ENCODE measurements around the gene PKP4.
"Not testable (repeated sequence)": the region's sequence is repeated elsewhere in the genome, so short reads cannot be mapped to it uniquely, and the experiment has no call there.

Gene PKP4

GRCh38 chr2:158473719-158474392 is 17.1 kb downstream of the PKP4 start:
- H3K27me3 ChIP-seq (ENCODE audit: control insufficient read depth, insufficient read depth, low read length), result no peaks in the 10 kb centered on the region
- peaks cover 9% of the 10 kb centered on the region for H3K4me1 ChIP-seq (ENCODE audit: control insufficient read depth, insufficient read depth, low read length)
- 0 out of 2 replicates have a peak, but pooled peaks cover 2% of the 10 kb centered on the region for H3K9me3 ChIP-seq (ENCODE audit: control insufficient read depth, insufficient read depth, low read depth, low read length)
- 0 out of 2 replicates have a peak, but pooled peaks cover 5% of the 10 kb centered on the region for H3K36me3 ChIP-seq (ENCODE audit: control insufficient read depth, insufficient read depth, low read length)
- no peak overlapping the region for H3K9ac ChIP-seq (ENCODE audit: low read length)
- no peak overlapping the region for H3K27ac ChIP-seq (ENCODE audit: low read depth, low read length)
- H3K4me3 ChIP-seq (ENCODE audit: low read depth, low read length), result no peak overlapping the region

- H3K4me1 ChIP-seq (ENCODE audit: control insufficient read depth, insufficient read depth, low read length); H3K27ac ChIP-seq (ENCODE audit: low read depth, low read length); H3K9me3 ChIP-seq (ENCODE audit: control insufficient read depth, insufficient read depth, low read depth, low read length); H3K27me3 ChIP-seq (ENCODE audit: control insufficient read depth, insufficient read depth, low read length); H3K4me3 ChIP-seq (ENCODE audit: low read depth, low read length); H3K36me3 ChIP-seq (ENCODE audit: control insufficient read depth, insufficient read depth, low read length); H3K9ac ChIP-seq (ENCODE audit: low read length): not testable (repeated sequence)
Measured at GRCh38 chr2:158474526-158475011, 17.8 kb downstream of the PKP4 start.

- Histone ChIP-seq H3K4me3 (ENCODE audit: low read depth, low read length) (no peak overlapping the region), H3K36me3 (ENCODE audit: control insufficient read depth, insufficient read depth, low read length) (no peaks in the 10 kb centered on the region), H3K27me3 (ENCODE audit: control insufficient read depth, insufficient read depth, low read length) (no peaks in the 10 kb centered on the region), H3K4me1 (ENCODE audit: control insufficient read depth, insufficient read depth, low read length) (peaks cover 6% of the 10 kb centered on the region), H3K27ac (ENCODE audit: low read depth, low read length) (no peak overlapping the region), H3K9ac (ENCODE audit: low read length) (no peak overlapping the region), H3K9me3 (ENCODE audit: control insufficient read depth, insufficient read depth, low read depth, low read length) (0 out of 2 replicates have a peak, but pooled peaks cover 2% of the 10 kb centered on the region)
Measured at GRCh38 chr2:158477202-158477601, 20.4 kb downstream of the PKP4 start.

- Histone ChIP-seq H3K4me3 (ENCODE audit: low read depth, low read length) (no peak overlapping the region), H3K36me3 (ENCODE audit: control insufficient read depth, insufficient read depth, low read length) (no peaks in the 10 kb centered on the region), H3K27me3 (ENCODE audit: control insufficient read depth, insufficient read depth, low read length) (no peaks in the 10 kb centered on the region), H3K4me1 (ENCODE audit: control insufficient read depth, insufficient read depth, low read length) (peaks cover 6% of the 10 kb centered on the region), H3K9ac (ENCODE audit: low read length) (no peak overlapping the region), H3K9me3 (ENCODE audit: control insufficient read depth, insufficient read depth, low read depth, low read length) (no peaks in the 10 kb centered on the region), H3K27ac (ENCODE audit: low read depth, low read length) (no peak overlapping the region)
Measured at GRCh38 chr2:158478237-158478636, 21.5 kb downstream of the PKP4 start.

- Histone ChIP-seq H3K36me3 (ENCODE audit: control insufficient read depth, insufficient read depth, low read length) (no peaks in the 10 kb centered on the region), H3K27ac (ENCODE audit: low read depth, low read length) (no peak overlapping the region), H3K9me3 (ENCODE audit: control insufficient read depth, insufficient read depth, low read depth, low read length) (no peaks in the 10 kb centered on the region), H3K27me3 (ENCODE audit: control insufficient read depth, insufficient read depth, low read length) (no peaks in the 10 kb centered on the region), H3K9ac (ENCODE audit: low read length) (no peak overlapping the region), H3K4me1 (ENCODE audit: control insufficient read depth, insufficient read depth, low read length) (peaks cover 6% of the 10 kb centered on the region), H3K4me3 (ENCODE audit: low read depth, low read length) (no peak overlapping the region)
Measured at GRCh38 chr2:158478816-158479215, 22.1 kb downstream of the PKP4 start.

GRCh38 chr2:158481116-158481515 is 24.4 kb downstream of the PKP4 start:
- H3K9me3 ChIP-seq (ENCODE audit: control insufficient read depth, insufficient read depth, low read depth, low read length), result no peaks in the 10 kb centered on the region
- H3K27me3 ChIP-seq (ENCODE audit: control insufficient read depth, insufficient read depth, low read length), result no peaks in the 10 kb centered on the region
- no peak overlapping the region for H3K4me3 ChIP-seq (ENCODE audit: low read depth, low read length)
- H3K9ac ChIP-seq (ENCODE audit: low read length), result no peak overlapping the region
- peaks cover 8% of the 10 kb centered on the region for H3K4me1 ChIP-seq (ENCODE audit: control insufficient read depth, insufficient read depth, low read length)
- H3K36me3 ChIP-seq (ENCODE audit: control insufficient read depth, insufficient read depth, low read length), result no peaks in the 10 kb centered on the region
- H3K27ac ChIP-seq (ENCODE audit: low read depth, low read length), result no peak overlapping the region

GRCh38 chr2:158482594-158482993 is 25.8 kb downstream of the PKP4 start:
- Histone ChIP-seq H3K9ac (ENCODE audit: low read length) (no peak overlapping the region), H3K36me3 (ENCODE audit: control insufficient read depth, insufficient read depth, low read length) (no peaks in the 10 kb centered on the region), H3K9me3 (ENCODE audit: control insufficient read depth, insufficient read depth, low read depth, low read length) (no peaks in the 10 kb centered on the region), H3K27ac (ENCODE audit: low read depth, low read length) (no peak overlapping the region), H3K27me3 (ENCODE audit: control insufficient read depth, insufficient read depth, low read length) (no peaks in the 10 kb centered on the region), H3K4me1 (ENCODE audit: control insufficient read depth, insufficient read depth, low read length) (peaks cover 16% of the 10 kb centered on the region), H3K4me3 (ENCODE audit: low read depth, low read length) (no peak overlapping the region)

GRCh38 chr2:158484892-158485556 is 28.3 kb downstream of the PKP4 start:
- H3K27me3 ChIP-seq (ENCODE audit: control insufficient read depth, insufficient read depth, low read length), result no peaks in the 10 kb centered on the region
- H3K4me1 ChIP-seq (ENCODE audit: control insufficient read depth, insufficient read depth, low read length), result peaks cover 35% of the 10 kb centered on the region
- no peaks in the 10 kb centered on the region for H3K9me3 ChIP-seq (ENCODE audit: control insufficient read depth, insufficient read depth, low read depth, low read length)
- H3K36me3 ChIP-seq (ENCODE audit: control insufficient read depth, insufficient read depth, low read length), result no peaks in the 10 kb centered on the region
- no peak overlapping the region for H3K4me3 ChIP-seq (ENCODE audit: low read depth, low read length)
- no peak overlapping the region for H3K9ac ChIP-seq (ENCODE audit: low read length)
- no peak overlapping the region for H3K27ac ChIP-seq (ENCODE audit: low read depth, low read length)

GRCh38 chr2:158486150-158486969 is 29.6 kb downstream of the PKP4 start:
- Histone ChIP-seq H3K36me3 (ENCODE audit: control insufficient read depth, insufficient read depth, low read length) (no peaks in the 10 kb centered on the region), H3K4me3 (ENCODE audit: low read depth, low read length) (no peak overlapping the region), H3K27me3 (ENCODE audit: control insufficient read depth, insufficient read depth, low read length) (no peaks in the 10 kb centered on the region), H3K4me1 (ENCODE audit: control insufficient read depth, insufficient read depth, low read length) (peaks cover 40% of the 10 kb centered on the region), H3K9ac (ENCODE audit: low read length) (no peak overlapping the region), H3K27ac (ENCODE audit: low read depth, low read length) (no peak overlapping the region), H3K9me3 (ENCODE audit: control insufficient read depth, insufficient read depth, low read depth, low read length) (no peaks in the 10 kb centered on the region)

- no peaks in the 10 kb centered on the region for H3K36me3 ChIP-seq (ENCODE audit: control insufficient read depth, insufficient read depth, low read length)
- H3K4me1 ChIP-seq (ENCODE audit: control insufficient read depth, insufficient read depth, low read length), result peaks cover 40% of the 10 kb centered on the region
- H3K9ac ChIP-seq (ENCODE audit: low read length), result no peak overlapping the region
- no peak overlapping the region for H3K27ac ChIP-seq (ENCODE audit: low read depth, low read length)
- no peaks in the 10 kb centered on the region for H3K27me3 ChIP-seq (ENCODE audit: control insufficient read depth, insufficient read depth, low read length)
- no peaks in the 10 kb centered on the region for H3K9me3 ChIP-seq (ENCODE audit: control insufficient read depth, insufficient read depth, low read depth, low read length)
- H3K4me3 ChIP-seq (ENCODE audit: low read depth, low read length), result no peak overlapping the region
Measured at GRCh38 chr2:158486970-158487325, 30.2 kb downstream of the PKP4 start.

GRCh38 chr2:158487419-158487818 is 30.7 kb downstream of the PKP4 start:
- Histone ChIP-seq H3K27me3 (ENCODE audit: control insufficient read depth, insufficient read depth, low read length) (no peaks in the 10 kb centered on the region), H3K9me3 (ENCODE audit: control insufficient read depth, insufficient read depth, low read depth, low read length) (no peaks in the 10 kb centered on the region), H3K9ac (ENCODE audit: low read length) (no peak overlapping the region), H3K4me3 (ENCODE audit: low read depth, low read length) (no peak overlapping the region), H3K36me3 (ENCODE audit: control insufficient read depth, insufficient read depth, low read length) (no peaks in the 10 kb centered on the region), H3K27ac (ENCODE audit: low read depth, low read length) (no peak overlapping the region), H3K4me1 (ENCODE audit: control insufficient read depth, insufficient read depth, low read length) (peaks cover 40% of the 10 kb centered on the region)

Data from HUES6 (cell line).